Measurements from ENCODE around the gene GDAP2.
"Not testable (repeated sequence)": the region's sequence is repeated elsewhere in the genome, so short reads cannot be mapped to it uniquely, and the experiment has no call there.

Gene GDAP2

GRCh38 chr1:117929343-117930172 lies at the start of gene GDAP2, which contains the start of gene WDR3:
Gene GDAP2 (minus strand): TSS chr1:117929621. CDS start chr1:117920357, 9,264 bp downstream.
Gene WDR3 (plus strand): TSS chr1:117929739. CDS start chr1:117933320, 3,581 bp downstream.
- DNase-seq (ENCODE audit: low read depth in 2 of 2), result peak; percentile 90 to 94

GRCh38 chr1:117976381-117976780 lies 47.0 kb upstream of the GDAP2 start:
- DNase-seq (ENCODE audit: low read depth in 2 of 2), result no peak

- DNase-seq (ENCODE audit: low read depth in 2 of 2), result no peak
Observed at GRCh38 chr1:117971777-117972176, 42.4 kb upstream of the GDAP2 start.

GRCh38 chr1:117970252-117970651 lies 40.8 kb upstream of the GDAP2 start:
- DNase-seq (ENCODE audit: low read depth in 2 of 2), result no peak

GRCh38 chr1:117967881-117968280 lies 38.5 kb upstream of the GDAP2 start:
- no peak for DNase-seq (ENCODE audit: low read depth in 2 of 2)

- no peak for DNase-seq (ENCODE audit: low read depth in 2 of 2)
Observed at GRCh38 chr1:117967477-117967876, 38.1 kb upstream of the GDAP2 start.

GRCh38 chr1:117964290-117965038 lies 35.0 kb upstream of the GDAP2 start:
- DNase-seq (ENCODE audit: low read depth in 2 of 2), result no peak

- DNase-seq (ENCODE audit: low read depth in 2 of 2), result no peak
Observed at GRCh38 chr1:117959364-117959763, 29.9 kb upstream of the GDAP2 start.

GRCh38 chr1:117952386-117952785 lies 23.0 kb upstream of the GDAP2 start:
- DNase-seq (ENCODE audit: low read depth in 2 of 2), result no peak

- no peak for DNase-seq (ENCODE audit: low read depth in 2 of 2)
Observed at GRCh38 chr1:117942293-117942692, 12.9 kb upstream of the GDAP2 start.

- no peak for DNase-seq (ENCODE audit: low read depth in 2 of 2)
Observed at GRCh38 chr1:117933769-117934168, 4.3 kb upstream of the GDAP2 start.

- DNase-seq (ENCODE audit: low read depth in 2 of 2), result no peak
Observed at GRCh38 chr1:117932576-117932975, 3.2 kb upstream of the GDAP2 start.

GRCh38 chr1:117930484-117930883 lies 1.1 kb upstream of the GDAP2 start:
- DNase-seq (ENCODE audit: low read depth in 2 of 2), result no peak

GRCh38 chr1:117930173-117930447 lies 689 bp upstream of the GDAP2 start:
- no peak for DNase-seq (ENCODE audit: low read depth in 2 of 2)

GRCh38 chr1:117928881-117929342 lies 509 bp downstream of the GDAP2 start:
- DNase-seq (ENCODE audit: low read depth in 2 of 2), result peak in 1 of 2 experiments; percentile 5

GRCh38 chr1:117925981-117926380 lies 3.4 kb downstream of the GDAP2 start:
- no peak for DNase-seq (ENCODE audit: low read depth in 2 of 2)

GRCh38 chr1:117922717-117923116 lies 6.7 kb downstream of the GDAP2 start:
- DNase-seq (ENCODE audit: low read depth in 2 of 2), result not testable (repeated sequence)

- DNase-seq (ENCODE audit: low read depth in 2 of 2), result no peak
Observed at GRCh38 chr1:117921991-117922390, 7.4 kb downstream of the GDAP2 start.

GRCh38 chr1:117919376-117919775 lies 10.0 kb downstream of the GDAP2 start:
- DNase-seq (ENCODE audit: low read depth in 2 of 2), result no peak

GRCh38 chr1:117911051-117911450 lies 18.4 kb downstream of the GDAP2 start:
- no peak for DNase-seq (ENCODE audit: low read depth in 2 of 2)

GRCh38 chr1:117905019-117905418 lies 24.4 kb downstream of the GDAP2 start:
- no peak for DNase-seq (ENCODE audit: low read depth in 2 of 2)

GRCh38 chr1:117904485-117904884 lies 24.9 kb downstream of the GDAP2 start:
- no peak for DNase-seq (ENCODE audit: low read depth in 2 of 2)

- DNase-seq (ENCODE audit: low read depth in 2 of 2), result no peak
Observed at GRCh38 chr1:117902944-117903343, 26.5 kb downstream of the GDAP2 start.
